ENCODE data around the gene PERM1. TPM values are rescaled to one million over a fixed set of nuclear protein-coding genes. Genes with fewer than 3 reads are reported as not detected.

PERM1 gene
- total RNA-seq, 4 donors from 2014 or later = 0.39 to 1.9 (median 1.4) TPM; not detected in 1

DNA sequence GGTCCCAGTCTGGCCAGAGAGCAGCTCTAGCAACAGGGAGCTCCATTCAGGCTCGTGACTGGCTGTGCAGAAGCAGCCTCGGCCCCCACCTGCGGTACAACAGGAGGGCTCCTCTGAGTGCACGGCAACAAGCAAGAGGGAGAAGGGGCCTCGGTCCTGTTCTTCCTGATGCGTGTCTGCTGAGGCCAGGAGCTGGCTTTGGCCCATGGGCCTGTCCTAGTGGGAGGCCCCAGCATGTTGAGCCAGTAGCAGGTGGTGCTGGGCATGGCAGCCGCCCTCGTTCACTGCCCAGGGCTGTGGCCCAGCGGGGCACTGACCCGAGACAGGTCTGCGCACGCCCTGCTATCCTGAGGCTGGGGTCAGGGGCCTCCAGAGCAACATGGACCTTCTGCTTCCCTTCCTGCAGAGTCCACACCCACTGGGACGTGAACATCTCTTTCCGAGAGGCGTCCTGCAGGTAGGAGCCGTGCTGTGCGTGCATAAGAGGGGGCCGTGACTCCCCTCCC is 51.2 kb downstream of the PERM1 start:
- ATAC-seq = no peak
- H3K27ac ChIP-seq = no peak overlapping the region
- no peaks in the 10 kb centered on the region for H3K36me3 ChIP-seq
- H3K9me3 ChIP-seq = no peaks in the 10 kb centered on the region
- H3K4me1 ChIP-seq = peaks cover 0 to 25% (median 8%) of the 10 kb centered on the region in 3 donors
- TF ChIP-seq POLR2A (IDR thresholded peaks at IDR 0.05) = no peak
- no peak for TF ChIP-seq POLR2AphosphoS5 (IDR thresholded peaks at IDR 0.05)
- H3K27me3 ChIP-seq = peaks cover 89% of the 10 kb centered on the region
- H3K4me3 ChIP-seq = no peak overlapping the region
- 70% methylated on average over 2 of the region's 18 CpGs; no CpG with 5 or more reads in 1 of the 2 donors for WGBS, 2 donors (ENCODE audit: low coverage in 1 of 2)

DNA sequence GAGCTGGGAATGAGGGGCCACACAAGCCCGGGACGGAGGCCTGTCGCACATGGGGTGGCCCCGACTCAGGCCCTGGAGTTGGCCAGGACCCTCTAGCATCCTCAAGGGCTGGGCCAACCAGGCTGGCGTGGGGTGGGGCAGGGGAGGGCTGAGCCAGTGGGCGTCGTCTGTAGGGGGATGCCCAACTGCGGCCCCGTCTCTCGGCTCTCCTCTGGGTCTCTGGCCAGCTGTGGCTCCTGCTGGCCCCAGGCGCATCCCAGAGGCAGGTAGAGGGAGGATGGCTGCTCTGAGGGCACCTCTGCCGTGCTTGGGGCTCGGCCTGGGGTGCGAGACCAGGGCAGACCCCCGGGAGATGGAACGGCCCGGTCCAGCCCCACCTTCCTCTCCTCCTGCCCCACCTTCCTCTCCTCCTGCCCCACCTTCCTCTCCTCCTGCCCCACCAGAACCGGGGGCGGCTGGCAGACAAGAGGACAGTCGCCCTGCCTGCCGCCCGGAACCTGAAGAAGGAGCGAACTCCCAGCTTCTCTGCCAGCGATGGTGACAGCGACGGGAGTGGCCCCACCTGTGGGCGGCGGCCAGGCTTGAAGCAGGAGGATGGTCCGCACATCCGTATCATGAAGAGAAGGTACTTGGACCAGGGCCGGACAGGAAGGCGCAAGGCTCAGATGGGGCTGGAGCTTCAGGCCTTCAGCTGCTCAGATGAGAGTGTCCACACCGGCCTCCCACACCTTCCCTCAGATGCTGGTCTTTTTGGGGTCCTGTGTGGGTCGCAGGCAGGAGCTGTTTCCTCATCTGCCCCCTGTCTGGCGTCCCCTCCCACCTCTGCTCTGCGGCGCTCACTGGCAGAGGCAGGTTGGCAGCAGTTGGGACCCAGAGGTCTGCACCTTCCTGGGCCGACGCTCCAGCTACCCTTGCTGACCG is 51.9 kb downstream of the PERM1 start:
- Histone ChIP-seq H3K4me1 (peaks cover 0 to 25% (median 8%) of the 10 kb centered on the region in 3 donors), H3K27me3 (peaks cover 89% of the 10 kb centered on the region), H3K27ac (no peak overlapping the region), H3K36me3 (no peaks in the 10 kb centered on the region), H3K4me3 (no peak overlapping the region), H3K9me3 (no peaks in the 10 kb centered on the region)
- ATAC-seq = no peak
- 98% methylated on average over 8 of the region's 40 CpGs; no CpG with 5 or more reads in 1 of the 2 donors for WGBS, 2 donors (ENCODE audit: low coverage in 1 of 2)
- TF ChIP-seq POLR2A (IDR thresholded peaks at IDR 0.05) (no peak), EP300 (IDR thresholded peaks at IDR 0.05) (no peak), POLR2AphosphoS5 (IDR thresholded peaks at IDR 0.05) (no peak)
- TF ChIP-seq, protein P1, sequence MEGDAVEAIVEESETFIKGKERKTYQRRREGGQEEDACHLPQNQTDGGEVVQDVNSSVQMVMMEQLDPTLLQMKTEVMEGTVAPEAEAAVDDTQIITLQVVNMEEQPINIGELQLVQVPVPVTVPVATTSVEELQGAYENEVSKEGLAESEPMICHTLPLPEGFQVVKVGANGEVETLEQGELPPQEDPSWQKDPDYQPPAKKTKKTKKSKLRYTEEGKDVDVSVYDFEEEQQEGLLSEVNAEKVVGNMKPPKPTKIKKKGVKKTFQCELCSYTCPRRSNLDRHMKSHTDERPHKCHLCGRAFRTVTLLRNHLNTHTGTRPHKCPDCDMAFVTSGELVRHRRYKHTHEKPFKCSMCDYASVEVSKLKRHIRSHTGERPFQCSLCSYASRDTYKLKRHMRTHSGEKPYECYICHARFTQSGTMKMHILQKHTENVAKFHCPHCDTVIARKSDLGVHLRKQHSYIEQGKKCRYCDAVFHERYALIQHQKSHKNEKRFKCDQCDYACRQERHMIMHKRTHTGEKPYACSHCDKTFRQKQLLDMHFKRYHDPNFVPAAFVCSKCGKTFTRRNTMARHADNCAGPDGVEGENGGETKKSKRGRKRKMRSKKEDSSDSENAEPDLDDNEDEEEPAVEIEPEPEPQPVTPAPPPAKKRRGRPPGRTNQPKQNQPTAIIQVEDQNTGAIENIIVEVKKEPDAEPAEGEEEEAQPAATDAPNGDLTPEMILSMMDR (IDR thresholded peaks at IDR 0.05) = no peak

DNA sequence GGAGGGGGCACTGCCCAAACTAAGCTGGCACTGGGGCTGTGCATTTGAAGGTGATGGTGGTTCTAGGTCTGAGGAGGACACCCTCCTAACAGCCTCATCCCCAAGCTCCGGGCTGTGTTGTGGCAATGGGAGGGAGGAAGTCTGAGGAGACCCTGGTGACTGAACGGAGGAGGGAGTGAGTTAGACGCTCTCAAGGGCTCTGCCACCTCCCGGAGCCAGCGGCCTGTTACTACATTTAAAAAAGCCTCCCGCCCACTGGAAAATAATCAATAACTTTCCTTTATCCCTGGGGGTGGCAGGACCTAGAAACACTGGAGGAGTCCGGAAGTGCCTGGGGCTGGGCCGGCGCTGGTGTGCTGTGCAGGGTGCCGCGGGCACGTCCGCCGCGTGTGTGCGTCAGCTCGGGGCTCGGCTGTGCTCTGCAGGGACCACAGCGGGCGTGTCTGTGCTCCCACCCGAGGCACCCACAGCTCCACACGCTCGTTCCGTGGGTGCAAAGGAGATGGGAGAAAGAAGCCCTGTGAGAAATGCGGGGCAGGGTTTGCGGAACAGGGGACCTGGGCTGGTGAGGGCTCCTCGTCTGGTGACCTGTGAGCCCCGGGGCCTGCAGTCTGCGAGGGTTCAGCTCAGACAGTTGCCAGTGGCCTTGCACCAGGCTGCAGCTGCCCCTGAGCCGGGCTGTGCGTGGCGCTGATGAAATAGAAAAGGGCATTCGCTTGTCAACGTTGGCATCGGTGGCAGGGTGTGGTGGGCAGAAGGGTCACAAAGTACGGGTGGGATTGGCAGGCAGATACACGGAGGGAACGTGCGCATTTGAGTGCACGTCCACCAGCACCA is 52.9 kb downstream of the PERM1 start:
- Histone ChIP-seq H3K4me3 (no peak overlapping the region), H3K4me1 (peaks cover 0 to 32% (median 13%) of the 10 kb centered on the region in 3 donors), H3K9me3 (no peaks in the 10 kb centered on the region), H3K27ac (no peak overlapping the region), H3K36me3 (no peaks in the 10 kb centered on the region), H3K27me3 (peaks cover 95% of the 10 kb centered on the region)
- whole genome bisulfite sequencing, 2 donors (ENCODE audit: low coverage in 1 of 2) = no CpG with 5 or more reads among the region's 40 CpGs
- no peak for ATAC-seq
- TF ChIP-seq POLR2A (IDR thresholded peaks at IDR 0.05) (no peak), POLR2AphosphoS5 (IDR thresholded peaks at IDR 0.05) (no peak), EP300 (IDR thresholded peaks at IDR 0.05) (no peak)
- TF ChIP-seq, protein P1 (IDR thresholded peaks at IDR 0.05) = no peak

GRCh38 chr1:927748-928147 is 54.1 kb downstream of the PERM1 start:
- Histone ChIP-seq H3K4me3 (no peak overlapping the region), H3K27ac (no peak overlapping the region), H3K9me3 (no peaks in the 10 kb centered on the region), H3K27me3 (peaks cover 97% of the 10 kb centered on the region), H3K4me1 (peaks cover 0 to 45% (median 21%) of the 10 kb centered on the region in 3 donors), H3K36me3 (no peaks in the 10 kb centered on the region)
- no CpG with 5 or more reads among the region's 10 CpGs for WGBS, 2 donors (ENCODE audit: low coverage in 1 of 2)
- ATAC-seq = no peak
- TF ChIP-seq POLR2A (IDR thresholded peaks at IDR 0.05) (no peak), POLR2AphosphoS5 (IDR thresholded peaks at IDR 0.05) (no peak), EP300 (IDR thresholded peaks at IDR 0.05) (no peak)
- TF ChIP-seq, protein P1 (IDR thresholded peaks at IDR 0.05) = no peak

GRCh38 chr1:927234-927633 is 54.7 kb downstream of the PERM1 start:
- WGBS, 2 donors (ENCODE audit: low coverage in 1 of 2) = 20% methylated on average over 1 of the region's 9 CpGs; no CpG with 5 or more reads in 1 of the 2 donors
- H3K27ac ChIP-seq = no peak overlapping the region
- peaks cover 0 to 50% (median 21%) of the 10 kb centered on the region in 3 donors for H3K4me1 ChIP-seq
- TF ChIP-seq POLR2AphosphoS5 (IDR thresholded peaks at IDR 0.05) (no peak), POLR2A (IDR thresholded peaks at IDR 0.05) (no peak), EP300 (IDR thresholded peaks at IDR 0.05) (no peak)
- TF ChIP-seq, protein P1 (IDR thresholded peaks at IDR 0.05) = no peak
- no peaks in the 10 kb centered on the region for H3K9me3 ChIP-seq
- peaks cover 97% of the 10 kb centered on the region for H3K27me3 ChIP-seq
- H3K4me3 ChIP-seq = no peak overlapping the region
- ATAC-seq = no peak
- H3K36me3 ChIP-seq = no peaks in the 10 kb centered on the region

All from gastroesophageal sphincter (tissue), 4 donors.